Measurements from ENCODE around the gene AUP1. TPM values are rescaled to one million over a fixed set of nuclear protein-coding genes. Genes with fewer than 3 reads are reported as not detected.

The AUP1 gene
- total and polyA plus RNA-seq, 9 of the 15 experiments (the other 6 are each of a cell fraction or from before 2014, with no cell fraction given) = 70.7 to 245 (median 165) TPM

DNA sequence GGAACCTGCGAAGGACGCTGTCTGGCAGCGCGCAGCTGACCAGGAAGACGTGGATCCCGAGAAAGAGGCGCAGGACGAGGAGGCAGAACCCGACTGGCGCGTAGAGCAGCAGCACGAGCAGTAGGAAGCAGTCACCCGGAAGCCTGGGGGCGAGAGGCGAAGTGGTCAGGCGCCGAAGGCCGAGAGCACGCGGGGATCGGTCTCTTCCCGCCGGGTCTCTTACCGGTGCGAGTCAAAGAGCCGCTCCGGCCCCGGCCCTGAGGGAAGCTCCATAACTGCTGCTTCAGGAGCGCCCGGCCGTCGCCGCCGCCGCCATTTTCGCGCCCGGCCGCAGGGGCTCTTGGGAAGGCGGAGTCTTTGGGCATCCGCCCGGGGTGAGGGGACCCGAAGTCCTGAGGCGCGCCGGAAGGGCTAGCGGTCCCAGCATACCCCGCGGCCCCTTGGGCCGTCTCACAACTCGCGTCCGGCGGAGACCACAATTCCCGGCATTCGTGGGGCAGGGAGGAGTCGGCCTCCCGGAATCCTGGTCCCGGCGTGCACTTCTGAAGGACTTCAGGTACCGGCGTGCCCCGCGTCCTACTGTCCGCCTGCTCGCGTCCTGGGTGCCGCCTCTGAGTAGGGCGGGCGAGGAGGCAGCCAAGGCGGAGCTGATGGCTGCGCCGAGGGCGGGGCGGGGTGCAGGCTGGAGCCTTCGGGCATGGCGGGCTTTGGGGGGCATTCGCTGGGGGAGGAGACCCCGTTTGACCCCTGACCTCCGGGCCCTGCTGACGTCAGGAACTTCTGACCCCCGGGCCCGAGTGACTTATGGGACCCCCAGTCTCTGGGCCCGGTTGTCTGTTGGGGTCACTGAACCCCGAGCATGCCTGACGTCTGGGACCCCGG, at the start of gene AUP1, which contains the start of gene HTRA2 (continued):
- TF ChIP-seq, protein P1, sequence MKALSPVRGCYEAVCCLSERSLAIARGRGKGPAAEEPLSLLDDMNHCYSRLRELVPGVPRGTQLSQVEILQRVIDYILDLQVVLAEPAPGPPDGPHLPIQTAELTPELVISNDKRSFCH (CRISPR knock-in tag; IDR thresholded peaks at IDR 0.05) = no peak
- TF ChIP-seq, protein P1 (tag; IDR thresholded peaks at IDR 0.05) = no peak
- TF ChIP-seq DIDO1 (tag; IDR thresholded peaks at IDR 0.05; ENCODE audit: low read depth) = peak; percentile 76; the same call in 1 of the 2 replicates
- TF ChIP-seq, protein P2, sequence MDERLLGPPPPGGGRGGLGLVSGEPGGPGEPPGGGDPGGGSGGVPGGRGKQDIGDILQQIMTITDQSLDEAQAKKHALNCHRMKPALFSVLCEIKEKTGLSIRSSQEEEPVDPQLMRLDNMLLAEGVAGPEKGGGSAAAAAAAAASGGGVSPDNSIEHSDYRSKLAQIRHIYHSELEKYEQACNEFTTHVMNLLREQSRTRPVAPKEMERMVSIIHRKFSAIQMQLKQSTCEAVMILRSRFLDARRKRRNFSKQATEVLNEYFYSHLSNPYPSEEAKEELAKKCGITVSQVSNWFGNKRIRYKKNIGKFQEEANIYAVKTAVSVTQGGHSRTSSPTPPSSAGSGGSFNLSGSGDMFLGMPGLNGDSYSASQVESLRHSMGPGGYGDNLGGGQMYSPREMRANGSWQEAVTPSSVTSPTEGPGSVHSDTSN (CRISPR knock-in tag; IDR thresholded peaks at IDR 0.05; ENCODE audit: low read depth) = no peak
- TF ChIP-seq, protein P2 (tag; conservative IDR thresholded peaks at IDR 0.05; ENCODE audit: low read depth) = no peak
- TF ChIP-seq, protein P3, sequence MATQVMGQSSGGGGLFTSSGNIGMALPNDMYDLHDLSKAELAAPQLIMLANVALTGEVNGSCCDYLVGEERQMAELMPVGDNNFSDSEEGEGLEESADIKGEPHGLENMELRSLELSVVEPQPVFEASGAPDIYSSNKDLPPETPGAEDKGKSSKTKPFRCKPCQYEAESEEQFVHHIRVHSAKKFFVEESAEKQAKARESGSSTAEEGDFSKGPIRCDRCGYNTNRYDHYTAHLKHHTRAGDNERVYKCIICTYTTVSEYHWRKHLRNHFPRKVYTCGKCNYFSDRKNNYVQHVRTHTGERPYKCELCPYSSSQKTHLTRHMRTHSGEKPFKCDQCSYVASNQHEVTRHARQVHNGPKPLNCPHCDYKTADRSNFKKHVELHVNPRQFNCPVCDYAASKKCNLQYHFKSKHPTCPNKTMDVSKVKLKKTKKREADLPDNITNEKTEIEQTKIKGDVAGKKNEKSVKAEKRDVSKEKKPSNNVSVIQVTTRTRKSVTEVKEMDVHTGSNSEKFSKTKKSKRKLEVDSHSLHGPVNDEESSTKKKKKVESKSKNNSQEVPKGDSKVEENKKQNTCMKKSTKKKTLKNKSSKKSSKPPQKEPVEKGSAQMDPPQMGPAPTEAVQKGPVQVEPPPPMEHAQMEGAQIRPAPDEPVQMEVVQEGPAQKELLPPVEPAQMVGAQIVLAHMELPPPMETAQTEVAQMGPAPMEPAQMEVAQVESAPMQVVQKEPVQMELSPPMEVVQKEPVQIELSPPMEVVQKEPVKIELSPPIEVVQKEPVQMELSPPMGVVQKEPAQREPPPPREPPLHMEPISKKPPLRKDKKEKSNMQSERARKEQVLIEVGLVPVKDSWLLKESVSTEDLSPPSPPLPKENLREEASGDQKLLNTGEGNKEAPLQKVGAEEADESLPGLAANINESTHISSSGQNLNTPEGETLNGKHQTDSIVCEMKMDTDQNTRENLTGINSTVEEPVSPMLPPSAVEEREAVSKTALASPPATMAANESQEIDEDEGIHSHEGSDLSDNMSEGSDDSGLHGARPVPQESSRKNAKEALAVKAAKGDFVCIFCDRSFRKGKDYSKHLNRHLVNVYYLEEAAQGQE (IDR thresholded peaks at IDR 0.05; ENCODE audit: borderline replicate concordance) = no peak
- TF ChIP-seq, protein P3 (CRISPR knock-in tag; IDR thresholded peaks at IDR 0.05; ENCODE audit: low read depth) = no peak
- no peak for TF ChIP-seq HDGF (IDR thresholded peaks at IDR 0.05)
- TF ChIP-seq TARDBP (IDR thresholded peaks at IDR 0.05) = no peak
- TF ChIP-seq NFRKB (IDR thresholded peaks at IDR 0.05; ENCODE audit: low read depth) = peak; percentile 59
- TF ChIP-seq SIX5 (IDR thresholded peaks at IDR 0.05; ENCODE audit: borderline replicate concordance in 1 of 2, insufficient read depth in 1 of 2, low read depth in 1 of 2, low read length in 2 of 2) = peak; percentile 87 to 92
- no peak for TF ChIP-seq PHF21A (IDR thresholded peaks at IDR 0.05; ENCODE audit: borderline replicate concordance, low read depth)
- TF ChIP-seq, protein P4, sequence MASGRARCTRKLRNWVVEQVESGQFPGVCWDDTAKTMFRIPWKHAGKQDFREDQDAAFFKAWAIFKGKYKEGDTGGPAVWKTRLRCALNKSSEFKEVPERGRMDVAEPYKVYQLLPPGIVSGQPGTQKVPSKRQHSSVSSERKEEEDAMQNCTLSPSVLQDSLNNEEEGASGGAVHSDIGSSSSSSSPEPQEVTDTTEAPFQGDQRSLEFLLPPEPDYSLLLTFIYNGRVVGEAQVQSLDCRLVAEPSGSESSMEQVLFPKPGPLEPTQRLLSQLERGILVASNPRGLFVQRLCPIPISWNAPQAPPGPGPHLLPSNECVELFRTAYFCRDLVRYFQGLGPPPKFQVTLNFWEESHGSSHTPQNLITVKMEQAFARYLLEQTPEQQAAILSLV (tag; IDR thresholded peaks at IDR 0.05) = no peak
- no peak for TF ChIP-seq EWSR1 (IDR thresholded peaks at IDR 0.05; ENCODE audit: borderline replicate concordance, low read depth, partially characterized antibody)
- peak in 1 of 2 experiments; percentile 82; a peak in 2 of 4 replicates for TF ChIP-seq HDAC1 (IDR thresholded peaks at IDR 0.05)
- no peak for TF ChIP-seq LEF1 (IDR thresholded peaks at IDR 0.05)

All from K562 (cell line).